OCI-LY3 (cell line): Measurements from ENCODE around the gene GRK6.
"Not testable (repeated sequence)": the region's sequence is repeated elsewhere in the genome, so short reads cannot be mapped to it uniquely, and the experiment has no call there.

Source experiments
- H2AFZ ChIP-seq: fragments of 200-600, 300-600 bp; shearing (Covaris generic); 2 replicates; pipeline ENCODE4 v1.6.0; 2014; ENCODE audit warnings: antibody characterized with exemption, low read depth, low read length
- H3K27ac ChIP-seq: fragments of 200-600, 300-600 bp; sonication (generic); 2 replicates; pipeline ENCODE4 v1.5.1; 2014; ENCODE audit warnings: mild to moderate bottlenecking, low read length, moderate library complexity, mixed read lengths
- H3K27me3 ChIP-seq: fragments of 200-600, 300-600 bp; sonication (generic); 2 replicates; pipeline ENCODE4 v1.6.1; 2014; ENCODE audit warnings: low read depth, low read length, mixed read lengths
- H3K36me3 ChIP-seq: fragments of 200-600, 300-600 bp; sonication (generic); replicated peaks from 2 replicates; pipeline ENCODE3; 2014; ENCODE audit warnings: low read depth, low read length, mixed read lengths
- H3K4me1 ChIP-seq: fragments of 300-600, 200-600 bp; sonication (generic); 2 replicates; pipeline ENCODE4 v1.6.1; 2014; ENCODE audit warnings: low read length, mixed read lengths
- H3K4me2 ChIP-seq: fragments of 200-600, 300-600 bp; sonication (generic); 2 replicates; pipeline ENCODE4 v1.6.1; 2014; ENCODE audit warnings: low read length, mixed read lengths
- H3K4me3 ChIP-seq: fragments of 300-600, 200-600 bp; sonication (generic); 2 replicates; pipeline ENCODE4 v1.5.1; 2014; ENCODE audit warnings: antibody characterized with exemption, mild to moderate bottlenecking, low read length, moderate library complexity
- H3K79me2 ChIP-seq: fragments of 300-600, 200-600 bp; shearing (Covaris generic); 2 replicates; pipeline ENCODE4 v1.6.1; 2014; ENCODE audit warnings: mild to moderate bottlenecking, low read length, mixed read lengths
- H3K9ac ChIP-seq: fragments of 300-600, 200-600 bp; shearing (Covaris generic); 2 replicates; pipeline ENCODE4 v1.6.0; 2014; ENCODE audit warnings: mild to moderate bottlenecking, low read length, moderate library complexity
- H3K9me3 ChIP-seq: fragments of 200-600, 300-600 bp; shearing (Covaris generic); 2 replicates; pipeline ENCODE4 v1.6.1; 2014; ENCODE audit warnings: low read length, mixed read lengths; ENCODE audit not compliant: insufficient read depth
- H4K20me1 ChIP-seq: fragments of 200-600, 300-600 bp; sonication (generic); 2 replicates; pipeline ENCODE4 v1.6.1; 2016; ENCODE audit warnings: low read length, mixed read lengths; ENCODE audit not compliant: insufficient read depth
- CTCF ChIP-seq: fragments of 200-600, 300-600 bp; sonication (generic); IDR thresholded peaks from 2 replicates; pipeline ENCODE4 v1.5.1; 2014; ENCODE audit warnings: antibody characterized with exemption, low read length, low read depth
- EZH2phosphoT487 ChIP-seq: fragments of 200-600 bp; shearing (Covaris generic); IDR thresholded peaks from 2 replicates; pipeline ENCODE4 v1.6.1; 2018; ENCODE audit warnings: antibody characterized with exemption, mixed run types, low read depth

GRK6 gene

GRCh38 chr5:177484902-177485549, 58.5 kb downstream of the GRK6 start:
- Histone ChIP-seq H3K27ac (no peak overlapping the region), H2AFZ (no peak overlapping the region), H3K4me1 (peaks cover 12% of the 10 kb centered on the region), H3K4me3 (no peak overlapping the region), H3K9me3 (no peaks in the 10 kb centered on the region), H3K4me2 (no peak overlapping the region), H3K36me3 (no peaks in the 10 kb centered on the region), H4K20me1 (no peaks in the 10 kb centered on the region; the same call in 1 of the 2 replicates), H3K27me3 (no peaks in the 10 kb centered on the region), H3K79me2 (no peaks in the 10 kb centered on the region), H3K9ac (no peak overlapping the region)
- TF ChIP-seq CTCF: no peak
- TF ChIP-seq EZH2phosphoT487: no peak

- not testable (repeated sequence) for H4K20me1 ChIP-seq, H3K27ac ChIP-seq, H3K36me3 ChIP-seq, H3K79me2 ChIP-seq, H2AFZ ChIP-seq, H3K4me2 ChIP-seq, H3K4me3 ChIP-seq, H3K9ac ChIP-seq, H3K9me3 ChIP-seq, H3K27me3 ChIP-seq
- peaks cover 10% of the 10 kb centered on the region for H3K4me1 ChIP-seq
Measured at GRCh38 chr5:177485753-177486152, 59.3 kb downstream of the GRK6 start.

GRCh38 chr5:177486256-177486655, 59.8 kb downstream of the GRK6 start:
- no peaks in the 10 kb centered on the region for H3K36me3 ChIP-seq
- no peaks in the 10 kb centered on the region; the same call in 1 of the 2 replicates for H4K20me1 ChIP-seq

GRCh38 chr5:177487144-177487543, 60.7 kb downstream of the GRK6 start:
- H3K9ac ChIP-seq: no peak overlapping the region
- H3K79me2 ChIP-seq: no peaks in the 10 kb centered on the region
- no peak for TF ChIP-seq CTCF
- no peak for TF ChIP-seq EZH2phosphoT487
- H3K4me3 ChIP-seq: no peak overlapping the region
- H2AFZ ChIP-seq: no peak overlapping the region
- no peaks in the 10 kb centered on the region for H3K9me3 ChIP-seq
- H3K36me3 ChIP-seq: no peaks in the 10 kb centered on the region
- H3K27me3 ChIP-seq: no peaks in the 10 kb centered on the region
- peaks cover 10% of the 10 kb centered on the region for H3K4me1 ChIP-seq
- no peak overlapping the region for H3K27ac ChIP-seq
- no peak overlapping the region for H3K4me2 ChIP-seq
- H4K20me1 ChIP-seq: no peaks in the 10 kb centered on the region; the same call in 1 of the 2 replicates

More at GRCh38 chr5:177486256-177486655, 59.8 kb downstream of the GRK6 start:
- no peak overlapping the region for H3K4me2 ChIP-seq
- H3K27ac ChIP-seq: no peak overlapping the region
- H3K4me3 ChIP-seq: no peak overlapping the region
- no peaks in the 10 kb centered on the region for H3K27me3 ChIP-seq
- H3K9me3 ChIP-seq: no peaks in the 10 kb centered on the region
- no peak for TF ChIP-seq CTCF
- no peak for TF ChIP-seq EZH2phosphoT487
- H3K4me1 ChIP-seq: peaks cover 10% of the 10 kb centered on the region
- H3K9ac ChIP-seq: no peak overlapping the region
- H2AFZ ChIP-seq: no peak overlapping the region
- H3K79me2 ChIP-seq: no peaks in the 10 kb centered on the region
